ENCODE results near the gene SLC25A29.
"Not testable (repeated sequence)": the region's sequence is repeated elsewhere in the genome, so short reads cannot be mapped to it uniquely, and the experiment has no call there.

Gene SLC25A29

GRCh38 chr14:100306101-100306997 lies at the start of gene SLC25A29:
TSS of gene SLC25A29 (minus strand) at chr14:100306444. CDS start at chr14:100306232, 212 bp downstream.
- DNase-seq (ENCODE audit: low spot score), result peak; percentile 51

GRCh38 chr14:100350986-100351385 lies 44.7 kb upstream of the SLC25A29 start:
- DNase-seq (ENCODE audit: low spot score), result no peak

- no peak for DNase-seq (ENCODE audit: low spot score)
Observed at GRCh38 chr14:100350276-100350926, 44.2 kb upstream of the SLC25A29 start.

- no peak for DNase-seq (ENCODE audit: low spot score)
Observed at GRCh38 chr14:100348784-100349685, 42.8 kb upstream of the SLC25A29 start.

GRCh38 chr14:100348253-100348729 lies 42.0 kb upstream of the SLC25A29 start:
- no peak for DNase-seq (ENCODE audit: low spot score)

- DNase-seq (ENCODE audit: low spot score), result no peak
Observed at GRCh38 chr14:100346306-100347091, 40.3 kb upstream of the SLC25A29 start.

- DNase-seq (ENCODE audit: low spot score), result no peak
Observed at GRCh38 chr14:100345711-100346110, 39.5 kb upstream of the SLC25A29 start.

- not testable (repeated sequence) for DNase-seq (ENCODE audit: low spot score)
Observed at GRCh38 chr14:100344657-100345056, 38.4 kb upstream of the SLC25A29 start.

- not testable (repeated sequence) for DNase-seq (ENCODE audit: low spot score)
Observed at GRCh38 chr14:100342826-100343225, 36.6 kb upstream of the SLC25A29 start.

GRCh38 chr14:100342195-100342594 lies 36.0 kb upstream of the SLC25A29 start:
- DNase-seq (ENCODE audit: low spot score), result no peak

- no peak for DNase-seq (ENCODE audit: low spot score)
Observed at GRCh38 chr14:100341301-100342031, 35.2 kb upstream of the SLC25A29 start.

- DNase-seq (ENCODE audit: low spot score), result no peak
Observed at GRCh38 chr14:100340423-100340813, 34.2 kb upstream of the SLC25A29 start.

GRCh38 chr14:100339766-100340422 lies 33.6 kb upstream of the SLC25A29 start:
- no peak for DNase-seq (ENCODE audit: low spot score)

- no peak for DNase-seq (ENCODE audit: low spot score)
Observed at GRCh38 chr14:100336618-100337530, 30.6 kb upstream of the SLC25A29 start.

- DNase-seq (ENCODE audit: low spot score), result no peak
Observed at GRCh38 chr14:100334904-100335303, 28.7 kb upstream of the SLC25A29 start.

GRCh38 chr14:100333827-100334226 lies 27.6 kb upstream of the SLC25A29 start:
- no peak for DNase-seq (ENCODE audit: low spot score)

GRCh38 chr14:100333311-100333710 lies 27.1 kb upstream of the SLC25A29 start:
- no peak for DNase-seq (ENCODE audit: low spot score)

GRCh38 chr14:100332797-100333196 lies 26.6 kb upstream of the SLC25A29 start:
- DNase-seq (ENCODE audit: low spot score), result no peak
